ENCODE results near the gene FOXP1. TPM values are rescaled to one million over a fixed set of nuclear protein-coding genes. Genes with fewer than 3 reads are reported as not detected.

FOXP1 gene
- total and polyA plus RNA-seq, 2 of the 8 experiments (the other 6 are each of a cell fraction or from before 2014, with no cell fraction given) = 13.9 to 25.4 TPM

GRCh38 chr3:71051893-71052687 is 531.4 kb downstream of the FOXP1 start:
- no peaks in the 10 kb centered on the region for H3K79me1 ChIP-seq (ENCODE audit: low read depth, low read length)
- 0 out of 2 replicates have a peak overlapping the region, but pooled peaks have one; percentile 6 for H2BK15ac ChIP-seq (ENCODE audit: low read length)
- no peaks in the 10 kb centered on the region for H3K23me2 ChIP-seq (ENCODE audit: low read depth, low read length)
- H2BK5ac ChIP-seq (ENCODE audit: low read depth, low read length) = no peak overlapping the region
- ChIA-PET CTCF (ENCODE audit: partially characterized antibody) (no interaction called here), POLR2A (ENCODE audit: partially characterized antibody) (interaction anchor here (1.7 kb wide), 1 partner anchor 12 kb away, joined by 5 read pairs; no protein-coding TSS in a partner anchor)
- no peak overlapping the region for H3K18ac ChIP-seq (ENCODE audit: extremely low read depth, low read length)
- H4K5ac ChIP-seq (ENCODE audit: insufficient read length, low read depth, low read length) = no peak overlapping the region
- H4K91ac ChIP-seq (replicated peaks; ENCODE audit: insufficient read length, low read length) = peak overlapping the region; percentile 12
- 92% methylated on average over 7 of the region's 7 CpGs; no CpG with 5 or more reads in 1 of the 2 experiments for WGBS, 2 experiments (ENCODE audit: extremely low coverage in 1 of 2, insufficient coverage in 1 of 2, insufficient read length in 1 of 2, insufficient replicate concordance in 2 of 2, low coverage in 1 of 2, low lambda C conversion rate in 2 of 2, missing lambda C conversion rate in 1 of 2)
- no peak overlapping the region for H2AK5ac ChIP-seq (ENCODE audit: low read depth, low read length)
- peaks cover 0 to 12% of the 10 kb centered on the region in 2 experiments; a peak in 1 of 4 replicates for H3K79me2 ChIP-seq (ENCODE audit: control insufficient read depth in 1 of 2, insufficient read depth in 2 of 2, low read length in 2 of 2)
- no peak overlapping the region for H3K23ac ChIP-seq (ENCODE audit: insufficient read length)
- no peak for TF ChIP-seq BCL11A (IDR thresholded peaks at IDR 0.05; ENCODE audit: low read depth in 2 of 2, low read length in 2 of 2)
- no peak for TF ChIP-seq KDM5A (IDR thresholded peaks at IDR 0.05; ENCODE audit: low read length)
- no peak for TF ChIP-seq CEBPB (IDR thresholded peaks at IDR 0.05; ENCODE audit: low read depth, low read length)
- TF ChIP-seq KDM4A (IDR thresholded peaks at IDR 0.05; ENCODE audit: low read depth, low read length, severe bottlenecking) = no peak
- no peak for TF ChIP-seq SIX5 (IDR thresholded peaks at IDR 0.05; ENCODE audit: low read depth, low read length)
- TF ChIP-seq NANOG (IDR thresholded peaks at IDR 0.05; ENCODE audit: insufficient read depth, low read depth, low read length, poor library complexity, severe bottlenecking) = no peak
- TF ChIP-seq MAX (IDR thresholded peaks at IDR 0.05) = no peak
- no peak for TF ChIP-seq HDAC2 (IDR thresholded peaks at IDR 0.05; ENCODE audit: borderline replicate concordance in 1 of 2, low read depth in 2 of 2, low read length in 2 of 2)
- TF ChIP-seq ASH2L (IDR thresholded peaks at IDR 0.05; ENCODE audit: low read length) = no peak
- no peaks in the 10 kb centered on the region for H3K9me3 ChIP-seq (ENCODE audit: insufficient read depth in 2 of 2, low read depth in 1 of 2, low read length in 1 of 2)
- no peak overlapping the region for H2AFZ ChIP-seq (ENCODE audit: low read length)
- no peak overlapping the region for H3K9ac ChIP-seq (replicated peaks in 1 of 4; ENCODE audit: extremely low read depth in 1 of 4, low read depth in 3 of 4, low read length in 3 of 4)
- peak overlapping the region in 1 of 2 experiments; percentile 63; a peak in 1 of 4 replicates for H3K4me2 ChIP-seq (ENCODE audit: insufficient read depth in 1 of 2, low read depth in 2 of 2, low read length in 2 of 2)
- no peaks in the 10 kb centered on the region for H3K27me3 ChIP-seq (replicated peaks in 1 of 4; ENCODE audit: control insufficient read depth in 3 of 4, extremely low read depth in 1 of 4, insufficient read depth in 3 of 4, low read length in 3 of 4)
- FAIRE-seq (no peak), DNase-seq (ENCODE audit: low read depth in 1 of 2, low spot score in 2 of 2) (no peak)
- H3K36me3 ChIP-seq (ENCODE audit: control insufficient read depth in 2 of 4, insufficient read depth in 4 of 4, low read length in 3 of 4) = 0 out of 8 replicates have a peak, but pooled peaks cover 0 to 3% (median 0%) of the 10 kb centered on the region in 4 experiments
- no peak overlapping the region for H3K27ac ChIP-seq (ENCODE audit: low read depth, low read length)
- no peak overlapping the region for H3K4ac ChIP-seq (replicated peaks; ENCODE audit: insufficient read length, low read depth, low read length)
- H4K8ac ChIP-seq (ENCODE audit: extremely low read depth, insufficient read depth, low read length) = no peak overlapping the region
- no peak overlapping the region for H2BK120ac ChIP-seq (replicated peaks; ENCODE audit: low read depth, low read length)
- no peak overlapping the region for H3K14ac ChIP-seq (ENCODE audit: insufficient read length)
- peaks cover 10 to 57% (median 48%) of the 10 kb centered on the region in 4 experiments for H3K4me1 ChIP-seq (replicated peaks in 1 of 4; ENCODE audit: control insufficient read depth in 3 of 4, insufficient read depth in 4 of 4, low read length in 3 of 4)
- peaks cover 0 to 2% of the 10 kb centered on the region in 2 experiments for H4K20me1 ChIP-seq (replicated peaks in 1 of 2; ENCODE audit: control insufficient read depth in 1 of 2, insufficient read depth in 2 of 2, low read length in 2 of 2)
- H3K4me3 ChIP-seq (ENCODE audit: extremely low read depth in 1 of 4, insufficient read depth in 2 of 4, low read depth in 3 of 4, low read length in 4 of 4) = no peak overlapping the region
- H2BK12ac ChIP-seq (ENCODE audit: low read depth, low read length) = no peak overlapping the region
- H3K56ac ChIP-seq (replicated peaks; ENCODE audit: insufficient read length, low read depth, low read length) = no peak overlapping the region
- H2BK20ac ChIP-seq (ENCODE audit: low read length) = peak overlapping the region; percentile 35

Measured in H1 (cell line).